Stimulated activated CD4-positive, alpha-beta T cell treated with anti-CD3 and anti-CD28 coated beads, TNF-alpha, amount 100 ng/mL, for 1 hour (primary cell): ENCODE data around the gene MFAP3.
A peak's percentile ranks its signal among the peaks of the same experiment; 100 is the strongest.
"Not testable (repeated sequence)": the region's sequence is repeated elsewhere in the genome, so short reads cannot be mapped to it uniquely, and the experiment has no call there.

Experiments used
- DNase-seq, 3 donors: peaks; one replicate each; pipeline ENCODE4 v3.0.0-alpha.2; 2020; ENCODE audit warnings: low read depth in 3 of 3, low spot score in 1 of 3

MFAP3 gene

GRCh38 chr5:154038707-154039457, at the start of gene MFAP3, which contains the start of gene FAM114A2:
Gene MFAP3, plus strand, starts transcription at chr5:154038967. Its CDS starts 10,756 bp downstream, at chr5:154049723.
Gene FAM114A2, minus strand, starts transcription at chr5:154038910. Its CDS starts 3,957 bp downstream, at chr5:154034953.
- DNase-seq, result peak; percentile 47 to 78 (median 70)

GRCh38 chr5:153991168-153991567, 47.6 kb upstream of the MFAP3 start:
- DNase-seq, result no peak

GRCh38 chr5:153998010-153998409, 40.8 kb upstream of the MFAP3 start:
- no peak for DNase-seq

- DNase-seq, result no peak
Observed at GRCh38 chr5:153998768-153999167, 40.0 kb upstream of the MFAP3 start.

- DNase-seq, result no peak
Observed at GRCh38 chr5:153999995-154000394, 38.8 kb upstream of the MFAP3 start.

- DNase-seq, result no peak
Observed at GRCh38 chr5:154000703-154001102, 38.1 kb upstream of the MFAP3 start.

GRCh38 chr5:154002093-154002492, 36.7 kb upstream of the MFAP3 start:
- no peak for DNase-seq

GRCh38 chr5:154002511-154003020, 36.2 kb upstream of the MFAP3 start:
- DNase-seq, result no peak

- DNase-seq, result no peak
Observed at GRCh38 chr5:154005648-154006047, 33.1 kb upstream of the MFAP3 start.

GRCh38 chr5:154010660-154011059, 28.1 kb upstream of the MFAP3 start:
- DNase-seq, result no peak

- no peak for DNase-seq
Observed at GRCh38 chr5:154015071-154015693, 23.6 kb upstream of the MFAP3 start.

- DNase-seq, result not testable (repeated sequence)
Observed at GRCh38 chr5:154018919-154019318, 19.8 kb upstream of the MFAP3 start.

GRCh38 chr5:154025951-154026350, 12.8 kb upstream of the MFAP3 start:
- DNase-seq, result no peak

- DNase-seq, result no peak
Observed at GRCh38 chr5:154031937-154032489, 6.8 kb upstream of the MFAP3 start.

- no peak for DNase-seq
Observed at GRCh38 chr5:154034944-154035343, 3.8 kb upstream of the MFAP3 start.

GRCh38 chr5:154038261-154038706, 483 bp upstream of the MFAP3 start:
- DNase-seq, result peak in 2 of 3 donors; percentile 5 to 7

GRCh38 chr5:154039458-154039829, 677 bp downstream of the MFAP3 start:
- no peak for DNase-seq

GRCh38 chr5:154042766-154043165, 4.0 kb downstream of the MFAP3 start:
- DNase-seq, result no peak

GRCh38 chr5:154044099-154044498, 5.3 kb downstream of the MFAP3 start:
- no peak for DNase-seq

- DNase-seq, result no peak
Observed at GRCh38 chr5:154044581-154044980, 5.8 kb downstream of the MFAP3 start.

GRCh38 chr5:154046486-154046885, 7.7 kb downstream of the MFAP3 start:
- no peak for DNase-seq

GRCh38 chr5:154047324-154047723, 8.6 kb downstream of the MFAP3 start:
- DNase-seq, result no peak
